A673 (cell line): ENCODE results near the gene STK36. TPM values are rescaled to one million over a fixed set of nuclear protein-coding genes. Genes with fewer than 3 reads are reported as not detected.

Source experiments
- BruUV-seq: library from RNA; stranded (reverse); fragments of 400-500 nt; replicated peaks from 2 replicates; lab custom pipeline; 2021; lab: Mats Ljungman, UMichigan
- CTCF ChIA-PET: fragments of 300-600 bp; sonication (Branson Sonifier 250); formaldehyde crosslinking; loops from one replicate; lab custom pipeline; 2022; ENCODE audit warnings: antibody characterized with exemption; lab: Charles Lee
- POLR2A ChIA-PET: fragments of 300-600 bp; sonication (Branson Sonifier 250); formaldehyde crosslinking; loops from one replicate; lab custom pipeline; 2022; ENCODE audit warnings: antibody characterized with exemption; ENCODE audit not compliant: low non-redundant PET; lab: Charles Lee
- DNase-seq: peaks from one replicate; pipeline ENCODE4 v3.0.0-alpha.2; 2015; ENCODE audit warnings: low spot score
- H3K27ac ChIP-seq: fragments of 200-600 bp; sonication (generic); 2 replicates; pipeline ENCODE4 v1.5.1; 2016; ENCODE audit warnings: mixed run types, low read depth, mild to moderate bottlenecking, mixed read lengths, antibody characterized with exemption, low read length; ENCODE audit not compliant: poor library complexity, severe bottlenecking
- H3K27me3 ChIP-seq: fragments of 200-600 bp; sonication (generic); replicated peaks from 2 replicates; pipeline ENCODE4 v1.6.1; 2017; ENCODE audit warnings: mixed run types, low read depth, mild to moderate bottlenecking, mixed read lengths, antibody characterized with exemption, low read length; ENCODE audit not compliant: insufficient read depth, poor library complexity
- H3K36me3 ChIP-seq: fragments of 200-600 bp; sonication (generic); 2 replicates; pipeline ENCODE4 v1.6.1; 2016; ENCODE audit warnings: mixed run types, mild to moderate bottlenecking, mixed read lengths, antibody characterized with exemption, low read length; ENCODE audit not compliant: insufficient read depth, poor library complexity, severe bottlenecking
- H3K4me1 ChIP-seq: fragments of 200-600 bp; sonication (generic); 2 replicates; pipeline ENCODE4 v1.6.1; 2017; ENCODE audit warnings: mixed run types, mild to moderate bottlenecking, mixed read lengths, antibody characterized with exemption, low read length; ENCODE audit not compliant: insufficient read depth, poor library complexity, severe bottlenecking
- H3K4me3 ChIP-seq: fragments of 200-600 bp; sonication (generic); 2 replicates; pipeline ENCODE4 v1.5.1; 2016; ENCODE audit warnings: low read depth, mixed run types, mild to moderate bottlenecking, mixed read lengths, low read length; ENCODE audit not compliant: poor library complexity, severe bottlenecking
- H3K9me3 ChIP-seq: fragments of 200-600 bp; sonication (generic); 2 replicates; pipeline ENCODE4 v1.6.1; 2016; ENCODE audit warnings: mixed run types, low read depth, mild to moderate bottlenecking, mixed read lengths, antibody characterized with exemption, low read length; ENCODE audit not compliant: poor library complexity, severe bottlenecking
- CTCF ChIP-seq: fragments of 300-800, 200-600 bp; sonication (generic); conservative IDR thresholded peaks from 2 replicates; pipeline ENCODE4 v1.5.1; 2017; ENCODE audit warnings: low read depth, mild to moderate bottlenecking, antibody characterized with exemption, low read length, moderate library complexity, mixed read lengths
- EZH2 ChIP-seq: fragments of 200-600 bp; sonication (generic); IDR thresholded peaks from 2 replicates; pipeline ENCODE4 v1.6.1; 2017; ENCODE audit warnings: borderline replicate concordance, low read depth, mild to moderate bottlenecking, mixed read lengths, antibody characterized with exemption, low read length; ENCODE audit not compliant: poor library complexity, severe bottlenecking
- intact Hi-C: fragments of 100-400 bp; cut with micrococcal nuclease; formaldehyde crosslinking; loops from one replicate; pipeline ENCODE4 v1.10.0; 2022; ENCODE audit not compliant: unreplicated experiment
- total RNA-seq: library from RNA; stranded (reverse); gene quantifications from 2 replicates; pipeline ENCODE4 v1.2.3, GENCODE V29; 2021

STK36 gene
- total RNA-seq, 1 experiment from 2014 or later: 69.3 TPM

- no TSS peak for BruUV-seq
- H3K36me3 ChIP-seq: peaks cover 13% of the 10 kb centered on the region
- peaks cover 31% of the 10 kb centered on the region for H3K4me1 ChIP-seq
- no peak for DNase-seq
- no peak overlapping the region for H3K4me3 ChIP-seq
- peak overlapping the region; percentile 25 for H3K27ac ChIP-seq
- CTCF ChIA-PET: no interaction called here
- intact Hi-C loops: no loop called here
- POLR2A ChIA-PET: no interaction called here
- no peaks in the 10 kb centered on the region for H3K9me3 ChIP-seq
- no peaks in the 10 kb centered on the region for H3K27me3 ChIP-seq
- TF ChIP-seq CTCF (no peak), EZH2 (no peak)
These were observed 47.6 kb downstream of the STK36 start for GRCh38 chr2:218719457-218719856.

GRCh38 chr2:218720048-218721041 lies 48.5 kb downstream of the STK36 start:
- CTCF ChIA-PET: no interaction called here
- intact Hi-C loops: no loop called here
- H3K9me3 ChIP-seq: no peaks in the 10 kb centered on the region
- no peak for DNase-seq
- H3K4me3 ChIP-seq: no peak overlapping the region
- H3K36me3 ChIP-seq: peaks cover 11% of the 10 kb centered on the region
- POLR2A ChIA-PET: no interaction called here
- BruUV-seq: no TSS peak
- TF ChIP-seq EZH2 (no peak), CTCF (no peak)
- no peaks in the 10 kb centered on the region for H3K27me3 ChIP-seq
- peaks cover 31% of the 10 kb centered on the region for H3K4me1 ChIP-seq
- no peak overlapping the region for H3K27ac ChIP-seq

- peaks cover 31% of the 10 kb centered on the region for H3K4me1 ChIP-seq
- ChIA-PET CTCF (no interaction called here), POLR2A (no interaction called here)
- H3K27ac ChIP-seq: no peak overlapping the region
- BruUV-seq: no TSS peak
- H3K4me3 ChIP-seq: no peak overlapping the region
- H3K27me3 ChIP-seq: no peaks in the 10 kb centered on the region
- DNase-seq: no peak
- intact Hi-C loops: no loop called here
- peaks cover 4% of the 10 kb centered on the region for H3K36me3 ChIP-seq
- TF ChIP-seq EZH2 (no peak), CTCF (no peak)
- peaks cover 4% of the 10 kb centered on the region for H3K9me3 ChIP-seq
These were observed 49.6 kb downstream of the STK36 start for GRCh38 chr2:218721488-218721887.
